NCI-H2227 (cell line): ENCODE results near the gene DPYD.

Experiments
- DNase-seq: peaks from one replicate; lab custom pipeline; 2025; ENCODE audit not compliant: unreplicated experiment; lab: John Stamatoyannopoulos, UW

The DPYD gene

DNA sequence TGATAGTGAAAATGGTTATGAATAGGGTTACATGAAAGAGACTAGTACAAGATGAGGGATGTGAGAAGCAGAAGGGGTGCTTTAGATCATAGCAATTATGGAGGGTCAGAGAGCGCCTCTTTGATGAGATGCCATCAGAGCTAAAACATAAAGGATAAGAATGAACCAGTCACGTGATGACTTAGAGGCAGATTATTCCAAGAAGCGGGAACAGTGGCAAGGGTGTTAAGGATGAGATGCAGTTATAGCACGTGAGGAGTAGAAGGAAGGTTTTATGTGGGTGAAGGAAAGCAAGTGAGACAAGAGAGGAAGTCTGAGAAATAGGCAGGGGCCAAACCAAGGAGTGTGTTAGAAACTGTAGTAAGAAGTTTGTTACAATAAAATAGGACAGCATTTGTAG, 360.1 kb downstream of the DPYD start:
- DNase-seq: no peak

DNA sequence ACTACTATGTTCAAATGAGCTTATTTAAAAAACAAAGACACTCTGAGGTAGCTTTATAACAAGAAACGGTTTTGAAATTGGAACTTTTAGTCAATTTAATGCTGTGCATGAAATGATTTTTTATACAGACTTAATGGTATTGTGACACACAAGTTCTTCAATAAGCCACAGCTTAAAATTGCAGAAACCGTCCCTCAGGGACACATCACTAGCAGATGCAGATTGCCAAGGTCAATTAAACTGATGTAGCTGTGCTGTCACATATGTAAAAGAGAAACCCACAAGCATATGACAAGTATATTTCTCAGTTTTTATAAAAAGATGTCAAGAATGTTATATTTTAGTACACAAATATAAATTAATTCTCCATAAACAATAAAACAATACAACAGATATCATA, 366.9 kb downstream of the DPYD start:
- no peak for DNase-seq

DNA sequence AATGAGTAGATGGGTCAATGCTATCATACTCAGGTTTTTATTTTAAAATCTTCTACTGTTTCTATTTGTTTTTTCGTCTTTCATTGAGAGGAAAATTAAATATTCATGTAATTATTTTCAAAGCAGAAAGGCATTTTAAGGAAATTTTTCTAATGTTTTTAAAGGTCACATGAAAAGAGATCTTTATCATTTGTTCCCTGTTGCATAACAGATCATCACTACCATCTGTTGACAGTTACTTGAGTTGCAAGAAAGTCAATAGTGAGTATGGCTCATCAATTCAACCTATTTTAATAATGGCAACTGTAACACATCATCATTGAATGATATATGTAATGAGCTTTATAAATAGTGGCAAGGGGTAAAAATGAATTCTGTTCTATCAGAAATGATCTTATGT, 369.7 kb downstream of the DPYD start:
- no peak for DNase-seq

DNA sequence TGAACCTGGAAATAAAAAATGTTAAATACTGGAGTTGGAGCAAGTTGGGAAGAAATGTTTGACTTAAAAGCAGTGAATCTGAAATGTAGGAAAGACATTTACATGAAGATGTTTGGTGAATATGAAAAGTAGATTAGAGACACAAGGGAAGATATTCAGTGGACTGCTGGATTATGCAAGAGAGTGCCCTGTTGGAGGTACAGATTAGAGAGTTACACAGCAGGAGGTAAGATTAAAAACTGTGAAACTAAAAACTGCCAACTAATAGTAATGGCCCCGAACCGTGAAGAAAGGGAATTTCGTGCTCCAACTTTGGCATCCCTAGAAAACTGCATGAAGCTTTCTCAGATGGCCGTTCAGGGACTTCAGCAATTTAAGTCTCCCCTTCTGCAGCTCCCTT, 375.4 kb downstream of the DPYD start:
- no peak for DNase-seq

DNA sequence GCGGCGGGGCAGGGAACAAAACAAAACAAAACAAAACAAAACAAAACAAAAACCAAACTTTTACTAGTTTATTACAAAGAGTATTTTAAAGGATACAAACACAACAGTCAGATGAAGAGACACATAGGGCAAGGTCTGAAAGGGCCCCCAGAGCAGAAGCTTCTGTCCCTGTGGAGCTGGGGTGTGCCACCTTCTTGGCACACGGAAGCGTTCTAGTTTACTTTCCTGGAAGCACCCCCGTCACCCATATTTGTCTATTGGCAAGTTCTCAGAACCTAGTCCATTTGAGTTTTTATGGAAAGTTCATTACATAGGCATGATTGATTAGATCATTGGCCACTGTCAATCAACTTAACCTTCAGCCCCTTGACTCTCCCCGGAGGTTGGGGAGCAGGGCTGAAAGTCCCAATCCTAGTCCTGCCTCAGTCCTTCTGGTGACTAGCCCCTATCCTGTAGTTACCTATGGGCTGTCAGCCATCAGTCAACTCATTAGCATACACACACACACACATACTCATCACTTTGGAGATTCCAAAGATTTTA, 380.4 kb downstream of the DPYD start:
- DNase-seq: no peak

DNA sequence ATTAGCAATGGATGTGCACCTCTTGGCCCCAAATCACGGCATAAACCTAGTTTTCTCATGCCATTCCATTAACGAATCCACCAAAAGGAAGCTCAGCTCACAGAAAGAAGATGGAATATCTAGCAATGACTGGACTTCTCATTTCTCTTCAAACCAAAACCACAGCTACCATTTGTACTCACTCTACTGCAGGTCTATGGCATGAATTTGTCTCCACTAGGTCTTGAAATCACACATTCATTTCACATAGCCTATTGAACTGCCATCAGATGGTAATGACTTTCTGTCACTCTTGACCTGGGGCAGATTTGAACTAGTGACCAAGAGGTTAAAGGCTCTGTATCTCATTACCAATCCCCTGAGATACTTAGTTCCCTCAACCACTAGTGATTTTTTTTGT, 382.7 kb downstream of the DPYD start:
- DNase-seq: no peak

DNA sequence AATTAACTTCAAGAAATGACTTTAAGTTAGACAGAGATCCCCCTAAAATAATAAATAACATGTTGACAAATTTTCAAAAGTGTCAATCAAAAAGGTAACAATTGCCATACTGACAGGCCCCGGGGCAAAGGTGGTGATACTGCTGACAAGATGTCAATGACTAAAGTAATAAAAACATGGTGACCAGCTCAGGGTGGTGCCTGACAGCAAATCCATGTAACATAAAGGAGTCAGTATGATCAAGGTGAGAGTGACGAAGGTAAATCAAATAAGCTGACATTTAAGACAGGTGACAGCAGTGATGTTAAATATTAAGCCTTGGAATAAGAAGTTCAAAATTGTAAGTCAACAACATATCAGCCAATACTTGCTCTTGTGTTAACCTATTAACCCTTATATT, 387.5 kb downstream of the DPYD start:
- no peak for DNase-seq

DNA sequence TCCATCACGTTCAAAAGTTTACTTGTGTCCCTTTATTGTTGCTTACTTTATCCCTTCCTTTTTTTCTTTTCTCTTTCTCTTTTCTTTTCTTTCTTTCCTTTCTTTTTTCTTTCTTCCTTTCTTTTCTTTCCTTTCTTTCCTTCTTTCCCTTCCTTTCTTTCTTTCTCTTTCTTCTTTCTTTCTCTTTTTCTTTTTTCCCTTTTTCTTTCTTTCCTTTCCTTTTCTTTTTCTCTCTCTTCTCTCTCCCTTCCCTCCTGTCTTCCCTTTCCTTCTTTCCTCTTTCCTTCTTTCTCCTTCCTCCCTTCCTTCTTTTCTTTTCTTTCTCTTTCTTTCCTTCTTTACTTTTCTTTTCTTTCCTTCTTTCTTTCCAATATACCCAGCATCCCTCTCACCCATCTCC, 391.2 kb downstream of the DPYD start:
- no peak for DNase-seq

DNA sequence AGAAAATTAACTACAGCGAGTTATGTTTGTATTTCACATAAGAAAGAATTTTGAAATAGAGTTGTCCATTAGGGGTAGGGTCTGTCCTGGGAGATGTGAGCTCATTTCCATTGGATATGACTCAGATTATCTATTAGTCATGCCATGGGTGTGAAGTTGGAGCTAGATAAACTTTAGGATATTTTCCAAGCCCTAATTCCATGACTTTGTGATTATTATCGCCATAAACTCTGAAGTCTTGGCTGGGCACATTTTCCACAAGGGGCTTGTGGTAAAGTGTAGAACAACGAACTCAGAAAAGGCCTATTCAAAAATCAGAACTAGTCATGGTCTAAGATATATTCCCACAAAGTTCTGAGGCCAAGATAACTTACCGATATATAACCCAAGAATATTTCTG, 396.6 kb downstream of the DPYD start:
- DNase-seq: no peak

DNA sequence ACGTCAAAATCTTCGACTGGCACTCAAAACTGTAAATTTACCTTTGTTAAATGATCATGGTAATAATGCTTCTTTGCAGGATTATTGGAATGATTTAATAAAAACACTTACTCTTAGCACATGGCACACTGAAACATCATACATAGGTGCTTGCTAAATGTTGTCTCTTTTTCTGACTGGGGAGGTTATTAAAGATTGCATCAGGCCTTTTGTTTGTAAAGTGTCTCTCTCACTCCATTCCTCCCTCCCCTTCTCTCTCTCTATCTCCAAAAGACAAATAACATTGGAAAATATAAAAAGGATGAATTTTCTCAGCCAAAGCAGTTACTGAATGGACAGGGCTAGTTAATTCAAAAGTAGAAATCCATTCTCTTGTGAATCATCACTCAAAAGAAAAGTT, 404.2 kb downstream of the DPYD start:
- no peak for DNase-seq

DNA sequence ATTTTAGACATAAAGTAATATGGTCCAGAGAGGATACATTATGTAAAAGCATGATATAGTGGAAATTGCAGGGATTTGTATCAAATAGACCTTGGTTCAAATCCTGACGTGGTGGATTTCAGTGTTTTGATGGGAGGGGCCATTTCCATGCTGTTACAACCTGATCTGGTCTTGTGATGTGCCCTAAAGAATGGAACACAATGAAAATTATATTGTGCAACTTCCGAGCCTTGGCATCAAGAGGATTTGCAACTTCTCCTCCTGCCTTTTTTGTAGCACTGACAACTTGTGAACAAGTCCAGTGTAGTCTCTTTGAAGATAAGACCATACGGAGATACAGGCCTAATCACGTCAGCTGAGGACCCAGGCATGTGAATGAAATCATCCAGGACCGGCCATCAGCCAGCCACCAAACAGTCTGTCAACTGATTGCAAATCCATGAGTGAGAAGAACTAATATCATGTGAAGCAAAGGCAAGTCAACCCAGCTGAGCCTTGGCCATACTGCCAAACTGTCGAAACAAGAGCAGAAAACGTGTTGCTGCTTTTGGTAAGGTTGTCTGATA, 412.1 kb downstream of the DPYD start:
- DNase-seq: no peak

DNA sequence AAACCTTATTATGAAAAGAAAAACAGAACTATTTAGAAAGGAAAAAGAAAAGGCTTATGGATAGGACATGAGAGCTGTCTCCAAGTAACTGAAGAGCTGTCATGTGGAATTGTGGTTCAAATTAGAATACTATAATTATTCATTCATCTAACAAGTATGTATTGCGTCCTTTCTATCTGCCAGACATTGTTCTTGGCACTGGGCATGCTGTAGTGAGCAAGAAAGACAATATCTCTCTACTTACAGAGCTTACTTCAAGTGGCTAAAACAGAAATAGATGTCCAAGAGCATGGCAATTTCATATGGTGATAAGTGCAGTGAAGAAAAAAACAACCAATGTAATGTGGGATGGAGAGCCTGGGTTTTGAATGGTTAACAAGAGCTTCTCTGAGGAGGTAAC, 413.0 kb downstream of the DPYD start:
- DNase-seq: no peak

DNA sequence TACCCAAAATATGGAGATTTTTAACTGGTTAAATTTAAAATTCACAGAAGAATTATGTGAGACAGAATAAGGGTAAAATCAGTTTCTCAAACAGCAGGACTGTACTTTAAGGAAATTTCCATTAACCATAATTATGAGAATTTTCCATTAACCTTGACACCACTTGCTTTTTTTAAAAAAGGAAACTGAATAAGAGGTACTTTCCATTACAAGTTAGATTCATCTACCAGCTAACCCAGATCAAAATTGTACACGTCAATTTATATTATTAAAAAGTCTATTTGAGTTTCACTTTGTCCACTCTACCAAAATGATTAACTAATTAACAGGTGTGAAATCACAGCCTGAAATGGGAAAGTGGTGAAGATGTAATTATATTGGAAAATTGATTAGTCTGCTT, 414.5 kb downstream of the DPYD start:
- DNase-seq: no peak

DNA sequence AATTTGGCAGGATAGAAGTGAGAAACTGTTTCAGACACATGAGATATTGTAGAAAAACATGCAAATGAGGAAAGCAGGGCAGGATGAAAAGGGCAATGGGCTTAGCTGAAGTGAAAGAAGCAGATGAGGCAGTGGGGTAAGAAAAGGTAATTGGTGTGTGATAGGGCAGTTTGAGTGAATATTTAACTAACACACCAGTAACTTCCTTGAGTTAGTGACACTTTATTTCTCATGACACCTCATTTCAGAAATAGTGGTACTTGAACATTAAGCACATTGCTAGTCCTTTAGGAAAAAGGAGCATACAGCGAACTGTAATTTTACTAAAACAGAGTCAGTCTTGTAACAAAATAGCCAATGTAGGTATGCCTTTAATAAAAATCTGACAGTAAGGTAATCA, 415.0 kb downstream of the DPYD start:
- no peak for DNase-seq

DNA sequence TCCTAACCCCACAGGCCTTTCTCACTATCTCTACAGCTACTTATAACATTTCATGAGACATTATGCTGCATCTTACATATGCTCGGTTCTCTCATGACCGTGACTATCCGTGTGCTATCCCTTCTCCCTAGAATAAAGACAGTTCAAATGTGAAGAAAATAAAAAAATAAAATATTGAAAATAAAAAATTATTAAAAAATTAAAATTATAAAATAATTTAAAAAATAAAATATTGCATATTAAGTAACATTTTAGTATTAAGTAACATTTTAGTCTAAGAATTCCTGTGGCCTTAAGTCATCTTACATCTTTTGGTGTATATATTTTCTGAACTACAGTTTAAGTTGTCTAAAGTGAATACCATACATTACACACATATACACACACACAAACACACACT, 415.5 kb downstream of the DPYD start:
- no peak for DNase-seq

DNA sequence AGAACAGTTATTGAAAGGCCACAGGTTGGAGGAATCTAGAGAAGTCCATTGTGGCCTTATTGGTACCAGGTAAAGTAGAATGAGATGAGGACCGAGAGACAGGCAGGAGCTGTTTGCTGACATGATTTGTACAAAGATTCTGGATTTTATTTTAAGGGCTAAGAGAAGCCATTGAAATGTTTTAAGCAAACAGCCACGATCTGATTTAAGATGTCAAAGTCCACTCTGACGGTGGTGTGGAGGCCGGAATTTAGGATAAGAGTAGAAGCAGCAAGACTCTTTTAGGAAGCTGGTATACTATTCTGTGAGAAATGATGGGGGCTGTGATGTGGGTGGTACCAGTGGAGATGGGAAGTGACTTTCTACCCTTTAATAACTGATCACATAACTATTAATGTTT, 418.5 kb downstream of the DPYD start:
- no peak for DNase-seq

DNA sequence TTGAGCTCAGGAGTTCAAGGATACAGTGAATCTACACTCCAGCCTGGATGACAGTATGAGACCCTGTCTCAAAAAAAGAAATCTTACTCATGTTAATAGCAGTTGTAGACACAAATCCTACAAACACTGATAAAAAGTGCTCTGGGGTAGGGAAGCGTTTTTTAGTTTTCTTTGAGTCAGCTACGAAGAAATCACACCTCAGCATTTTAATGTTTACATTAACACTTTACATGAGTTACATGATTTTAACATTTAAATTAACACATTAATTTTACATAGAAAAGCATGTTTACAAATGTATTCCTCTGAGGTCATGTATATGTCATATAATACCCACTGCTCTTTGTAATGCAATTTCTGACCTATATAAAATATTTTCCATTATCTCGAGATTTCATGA, 419.2 kb downstream of the DPYD start:
- DNase-seq: no peak

DNA sequence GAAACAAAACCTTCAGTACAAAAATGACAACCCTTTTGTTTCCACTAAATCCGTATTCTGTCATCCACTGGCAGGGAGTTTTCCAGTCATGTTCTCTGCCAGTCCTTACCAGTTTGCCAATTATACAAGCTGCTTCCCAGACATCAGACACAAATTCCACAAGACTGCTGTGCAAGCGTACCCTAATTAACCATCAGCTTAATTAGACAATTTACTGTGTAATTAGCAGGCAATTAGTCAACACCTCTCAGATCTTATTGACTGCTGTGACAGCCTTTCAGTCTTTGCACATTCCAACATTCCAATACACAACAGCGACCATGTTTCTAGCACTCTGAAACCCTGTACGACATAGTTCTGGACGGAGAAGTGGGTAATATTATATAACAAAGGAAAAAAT, 420.1 kb downstream of the DPYD start:
- DNase-seq: no peak

DNA sequence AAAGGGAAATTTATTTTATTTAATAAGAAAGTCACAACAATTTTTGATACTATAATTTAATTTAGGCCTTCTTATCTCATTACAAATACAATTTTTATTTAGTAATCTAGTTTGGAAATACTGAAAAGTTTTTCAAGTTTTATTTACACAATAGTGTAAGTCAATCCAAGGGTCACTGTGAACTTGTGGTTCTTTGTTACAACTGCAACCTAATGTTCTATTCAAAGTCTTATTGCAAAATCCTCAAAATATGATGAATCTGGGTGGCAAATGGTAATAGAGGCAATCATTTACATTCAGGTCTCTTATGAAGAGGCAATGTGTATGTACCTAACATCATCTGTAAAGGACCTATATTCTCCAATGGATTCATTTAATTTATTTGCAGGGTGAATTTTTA, 421.2 kb downstream of the DPYD start:
- DNase-seq: no peak

DNA sequence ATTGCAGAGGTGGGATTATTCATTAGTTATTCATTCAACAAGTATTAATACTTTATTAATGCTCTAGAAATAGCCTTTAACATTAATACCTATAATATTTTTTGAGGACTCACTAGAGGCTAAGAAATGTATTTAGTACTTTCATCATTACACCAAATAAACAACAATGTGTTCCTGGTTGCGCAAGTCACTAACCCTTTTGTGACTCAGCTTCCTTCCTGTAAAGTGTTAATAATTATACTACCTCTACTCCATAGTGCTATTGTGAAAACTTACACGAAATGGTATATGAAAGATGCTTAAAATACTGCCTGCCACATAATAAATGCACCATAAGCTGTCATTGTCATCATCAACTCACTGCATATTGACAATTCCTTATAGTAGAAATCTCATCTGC, 431.0 kb downstream of the DPYD start:
- DNase-seq: no peak

DNA sequence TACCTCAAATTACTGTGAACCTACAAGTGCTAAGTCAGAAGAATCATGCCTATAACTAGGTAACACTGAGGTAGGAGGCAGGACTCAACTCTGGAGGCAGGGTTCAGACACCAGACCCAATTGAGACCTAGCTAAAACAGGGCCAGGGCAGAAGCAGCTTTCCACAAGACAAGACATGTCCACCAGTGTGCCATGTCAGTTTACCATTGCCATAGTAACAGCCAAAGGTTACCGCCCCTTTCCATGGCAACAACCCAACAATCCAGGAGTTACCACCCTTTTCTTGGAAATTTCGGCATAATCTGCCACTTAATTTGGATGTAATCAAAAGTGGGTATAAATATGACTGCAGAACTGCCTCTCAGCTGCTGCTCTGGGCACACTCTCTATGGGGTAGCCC, 432.3 kb downstream of the DPYD start:
- DNase-seq: no peak

DNA sequence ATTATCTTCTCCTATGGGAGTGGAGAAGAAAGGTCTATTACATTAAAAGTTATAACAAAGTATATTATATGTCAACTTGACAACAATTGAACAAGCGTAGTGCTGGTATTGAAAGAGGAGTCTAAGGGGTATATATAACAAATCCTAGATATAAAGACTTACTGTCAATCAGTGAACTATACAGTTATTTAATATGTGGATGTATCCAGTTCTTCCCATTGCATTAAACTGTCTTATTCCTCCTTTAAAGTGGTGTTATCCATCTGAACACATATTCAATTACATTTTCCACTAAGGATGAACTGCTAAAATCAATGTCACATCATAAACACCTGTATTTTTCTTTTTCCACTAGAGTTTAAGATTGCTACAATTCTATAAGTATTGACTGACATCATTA, 438.8 kb downstream of the DPYD start:
- no peak for DNase-seq

DNA sequence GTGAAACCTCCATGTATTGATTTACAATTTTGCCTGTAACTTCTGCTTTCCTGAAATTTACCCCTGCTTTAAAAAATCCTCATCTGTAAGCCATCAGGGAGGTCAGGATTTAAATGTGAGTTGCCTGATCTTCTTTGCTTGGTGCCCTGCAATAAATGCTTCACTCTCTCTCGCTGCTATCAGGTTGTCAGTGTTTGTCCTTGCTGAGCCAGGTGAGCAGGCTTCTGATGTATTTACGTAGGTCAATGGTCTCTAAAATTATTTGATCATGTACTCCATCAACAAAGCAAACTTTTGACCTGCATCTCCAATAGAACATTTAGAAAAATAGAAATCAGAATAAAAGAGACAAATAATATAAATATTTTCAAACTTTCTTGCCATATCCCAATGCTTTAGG, 453.4 kb downstream of the DPYD start:
- no peak for DNase-seq

DNA sequence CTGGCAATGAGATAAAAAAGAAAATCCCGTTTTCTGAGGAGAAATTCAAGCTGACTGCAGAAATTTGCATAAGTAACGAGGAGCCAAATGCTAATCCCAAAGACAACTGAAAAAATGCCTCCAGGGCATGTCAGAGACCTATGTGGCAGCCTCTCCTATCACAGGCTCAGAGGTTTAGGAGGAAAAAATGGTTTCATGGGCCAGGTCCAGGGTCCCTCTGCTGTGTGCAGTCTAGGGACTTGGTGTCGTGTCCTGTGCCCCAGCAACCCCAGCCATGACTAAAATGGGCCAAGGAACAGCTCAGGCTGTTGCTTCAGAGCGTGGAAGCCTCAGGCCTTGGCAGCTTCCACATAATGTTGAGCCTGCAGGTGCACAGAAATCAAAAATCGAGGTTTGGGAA, 456.5 kb downstream of the DPYD start:
- DNase-seq: no peak
